GM18526 (cell line): ENCODE results near the gene ACTR1B.

Experiments
- POLR2A ChIP-seq: IDR thresholded peaks from 3 replicates; pipeline ENCODE4 v1.6.1; 2011; ENCODE audit not compliant: insufficient read length; ENCODE audit errors: extremely low read depth

ACTR1B gene

GRCh38 chr2:97653874-97654273 lies 10.0 kb downstream of the ACTR1B start:
- no peak for TF ChIP-seq POLR2A

GRCh38 chr2:97653473-97653872 lies 10.4 kb downstream of the ACTR1B start:
- no peak for TF ChIP-seq POLR2A

- no peak for TF ChIP-seq POLR2A
These were observed 12.7 kb downstream of the ACTR1B start for GRCh38 chr2:97651114-97651513.

DNA sequence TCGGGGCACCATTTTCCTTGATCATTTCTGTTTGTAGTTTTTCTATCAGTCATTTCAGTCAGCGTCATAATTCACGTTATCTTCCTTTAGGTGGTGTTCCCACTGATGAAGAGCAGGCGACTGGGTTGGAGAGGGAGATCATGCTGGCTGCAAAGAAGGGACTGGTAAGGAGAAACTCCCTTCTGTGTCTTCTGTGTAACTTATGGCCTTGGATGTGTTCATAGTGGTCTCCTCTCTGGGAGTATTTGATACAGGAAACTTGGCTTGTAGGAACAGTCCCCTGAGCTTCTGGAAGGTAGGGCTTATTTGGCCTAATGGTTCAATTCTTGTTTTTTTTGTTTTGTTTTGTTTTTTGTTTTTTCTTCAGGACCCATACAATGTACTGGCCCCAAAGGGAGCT lies 16.9 kb downstream of the ACTR1B start:
- no peak for TF ChIP-seq POLR2A

GRCh38 chr2:97645695-97646629 lies 17.9 kb downstream of the ACTR1B start, which contains the start of gene COX5B:
Gene COX5B (plus strand): TSS chr2:97646062. CDS start chr2:97646087, 25 bp downstream.
- peak; percentile 93 for TF ChIP-seq POLR2A

DNA sequence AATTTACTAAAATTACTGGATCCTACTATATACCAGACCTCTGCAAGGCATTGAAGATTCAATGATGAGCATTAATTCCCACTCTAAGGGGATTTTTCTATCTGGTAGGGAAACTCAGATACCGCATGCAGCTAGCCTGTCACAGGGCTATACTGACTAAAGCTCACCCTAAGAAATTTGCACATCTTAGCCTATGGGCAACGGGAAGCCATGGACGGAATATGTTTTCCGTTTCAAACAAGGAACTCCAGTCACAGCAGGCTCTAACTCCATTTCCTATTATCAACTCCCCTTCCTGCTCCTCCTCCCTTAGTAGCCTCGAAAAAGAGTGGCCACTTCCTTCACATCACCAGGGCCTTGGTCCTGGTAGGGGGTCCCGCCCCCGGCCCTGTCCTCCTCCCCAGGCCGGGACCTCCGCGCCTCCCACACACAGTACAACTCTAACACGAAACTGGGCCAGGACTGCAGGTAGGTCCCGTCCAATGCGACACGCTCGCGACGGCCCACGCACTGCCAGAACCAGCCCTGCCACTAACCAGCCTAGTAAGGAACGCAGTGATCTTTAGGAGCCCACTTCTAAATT lies 18.6 kb downstream of the ACTR1B start:
- TF ChIP-seq POLR2A: no peak

DNA sequence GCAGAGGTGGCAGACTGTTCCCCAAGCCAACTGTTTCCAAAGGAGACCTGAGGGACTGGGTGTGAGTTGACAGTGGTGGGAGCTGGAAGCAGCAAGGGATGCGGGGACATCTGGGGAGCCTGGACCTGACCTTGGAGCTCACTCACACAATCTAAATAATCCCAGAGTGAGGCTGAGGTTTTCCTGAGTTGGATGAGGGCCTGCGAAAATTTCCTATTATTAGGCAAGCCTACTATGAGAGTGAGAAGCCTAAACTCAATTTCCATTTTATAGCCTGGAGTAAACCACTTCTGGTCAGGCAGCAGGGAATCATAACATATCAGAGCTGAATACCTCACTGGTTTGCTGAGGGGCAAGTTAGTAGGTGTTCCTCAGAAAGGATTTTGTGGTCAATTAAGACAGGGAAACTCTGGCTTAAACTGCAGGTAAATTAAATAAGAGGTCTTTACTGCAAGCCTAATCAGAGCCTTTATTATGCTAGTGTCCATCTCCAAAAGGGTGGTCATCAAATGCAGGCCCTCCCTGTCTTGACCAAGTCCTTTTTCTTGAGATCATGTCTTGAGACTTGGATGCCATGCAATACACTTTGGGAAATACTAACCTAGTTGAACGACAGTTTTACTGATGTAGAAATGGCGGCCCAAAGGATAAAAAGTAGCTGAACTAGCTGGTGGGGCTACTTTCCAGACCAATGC lies 19.7 kb downstream of the ACTR1B start:
- no peak for TF ChIP-seq POLR2A

- TF ChIP-seq POLR2A: no peak
These were observed 45.9 kb downstream of the ACTR1B start for GRCh38 chr2:97617911-97618310.
